HEK293 (cell line): ENCODE data around the gene CCR5AS.

Experiments used
- CTCF ChIA-PET: fragments of 350-600 bp; formaldehyde crosslinking; extraction: SDS; loops from one replicate; lab custom pipeline; 2021; ENCODE audit warnings: antibody characterized with exemption; lab: Yijun Ruan, JAX
- POLR2A ChIA-PET: fragments of 300-600 bp; formaldehyde crosslinking; extraction: SDS; loops from one replicate; lab custom pipeline; 2020; ENCODE audit warnings: antibody characterized with exemption, inconsistent platforms; lab: Yijun Ruan, JAX
- H3K27ac ChIP-seq: fragments of 200-500 bp; sonication (Bioruptor generic); 2 replicates; pipeline ENCODE4 v1.5.1; 2014; ENCODE audit warnings: low read depth, low read length, control low read depth, inconsistent platforms; ENCODE audit errors: extremely low read depth
- H3K36me3 ChIP-seq, 2 experiments: fragments of 200-500 bp in 1 of 2; sonication (Bioruptor generic) in 1 of 2; 1 replicate in 1 of 2; 2 replicates in 1 of 2; pipeline ENCODE4 v1.5.1; 2014 to 2017; ENCODE audit warnings: inconsistent platforms in 2 of 2, low read length in 2 of 2; ENCODE audit not compliant: control insufficient read depth in 2 of 2, insufficient read depth in 1 of 2
- H3K4me1 ChIP-seq: fragments of 200-500 bp; sonication (Bioruptor generic); 2 replicates; pipeline ENCODE4 v1.5.1; 2014; ENCODE audit warnings: mild to moderate bottlenecking, low read length, inconsistent platforms; ENCODE audit not compliant: control insufficient read depth, insufficient read depth
- H3K4me3 ChIP-seq: 2 replicates; pipeline ENCODE4 v1.5.1; 2011; ENCODE audit warnings: low read depth, mild to moderate bottlenecking, control low read depth, low read length, moderate library complexity
- H3K9me3 ChIP-seq: fragments of 200-500 bp; sonication (Bioruptor generic); 2 replicates; pipeline ENCODE4 v1.5.1; 2014; ENCODE audit warnings: low read depth, low read length, inconsistent platforms; ENCODE audit not compliant: control insufficient read depth, insufficient read depth
- OSR2 ChIP-seq: fragments of 450-650 bp; formaldehyde crosslinking; IDR thresholded peaks from 2 replicates; pipeline ENCODE4 v1.5.1; 2016; ENCODE audit warnings: missing biosample characterization, missing genetic modification characterization
- REST ChIP-seq: fragments of 450-650 bp; formaldehyde crosslinking; IDR thresholded peaks from 2 replicates; pipeline ENCODE4 v1.5.1; 2016; ENCODE audit warnings: missing biosample characterization, missing genetic modification characterization
- SCRT2 ChIP-seq: fragments of 450-650 bp; formaldehyde crosslinking; IDR thresholded peaks from 2 replicates; pipeline ENCODE4 v1.5.1; 2016; ENCODE audit warnings: missing biosample characterization, missing genetic modification characterization
- SP2 ChIP-seq: fragments of 450-650 bp; formaldehyde crosslinking; IDR thresholded peaks from 2 replicates; pipeline ENCODE4 v1.5.1; 2016; ENCODE audit warnings: missing biosample characterization, missing genetic modification characterization
- SP7 ChIP-seq: fragments of 450-650 bp; formaldehyde crosslinking; IDR thresholded peaks from 2 replicates; pipeline ENCODE4 v1.5.1; 2016; ENCODE audit warnings: missing biosample characterization, missing genetic modification characterization
- ZBTB1 ChIP-seq: fragments of 450-650 bp; formaldehyde crosslinking; IDR thresholded peaks from 2 replicates; pipeline ENCODE4 v1.5.1; 2016; ENCODE audit warnings: missing biosample characterization, missing genetic modification characterization
- ZNF19 ChIP-seq: fragments of 450-650 bp; formaldehyde crosslinking; IDR thresholded peaks from 2 replicates; pipeline ENCODE4; 2016; ENCODE audit warnings: missing biosample characterization, missing genetic modification characterization, low read depth
- ZNF202 ChIP-seq: fragments of 450-650 bp; formaldehyde crosslinking; IDR thresholded peaks from 2 replicates; pipeline ENCODE4 v1.5.1; 2016; ENCODE audit warnings: missing biosample characterization, missing genetic modification characterization, borderline replicate concordance
- ZNF266 ChIP-seq: fragments of 450-650 bp; formaldehyde crosslinking; IDR thresholded peaks from 2 replicates; pipeline ENCODE4 v1.5.1; 2016; ENCODE audit warnings: missing biosample characterization, missing genetic modification characterization, low read depth
- ZNF302 ChIP-seq: fragments of 450-650 bp; formaldehyde crosslinking; IDR thresholded peaks from 2 replicates; pipeline ENCODE4 v1.5.1; 2016; ENCODE audit warnings: missing biosample characterization, missing genetic modification characterization, low read depth
- ZNF324 ChIP-seq: fragments of 450-650 bp; formaldehyde crosslinking; IDR thresholded peaks from 2 replicates; pipeline ENCODE4 v1.5.1; 2016; ENCODE audit warnings: missing biosample characterization, missing genetic modification characterization
- ZNF341 ChIP-seq: fragments of 450-650 bp; formaldehyde crosslinking; IDR thresholded peaks from 2 replicates; pipeline ENCODE4; 2016; ENCODE audit warnings: low read depth, missing biosample characterization, missing genetic modification characterization
- ZNF426 ChIP-seq: fragments of 450-650 bp; formaldehyde crosslinking; IDR thresholded peaks from 2 replicates; pipeline ENCODE4 v1.5.1; 2017; ENCODE audit warnings: missing biosample characterization, missing genetic modification characterization, mild to moderate bottlenecking, inconsistent platforms, moderate library complexity
- ZNF48 ChIP-seq: fragments of 450-650 bp; formaldehyde crosslinking; IDR thresholded peaks from 2 replicates; pipeline ENCODE4 v1.5.1; 2016; ENCODE audit warnings: missing biosample characterization, missing genetic modification characterization
- ZNF596 ChIP-seq: fragments of 450-650 bp; IDR thresholded peaks from 2 replicates; pipeline ENCODE4 v1.5.0; 2018; ENCODE audit warnings: missing biosample characterization, mild to moderate bottlenecking, missing genetic modification characterization, moderate library complexity
- ZNF610 ChIP-seq: fragments of 450-650 bp; formaldehyde crosslinking; IDR thresholded peaks from 2 replicates; pipeline ENCODE4 v1.5.1; 2016; ENCODE audit warnings: missing biosample characterization, missing genetic modification characterization, borderline replicate concordance
- ZNF629 ChIP-seq: fragments of 450-650 bp; formaldehyde crosslinking; IDR thresholded peaks from 2 replicates; pipeline ENCODE4 v1.5.1; 2017; ENCODE audit warnings: missing biosample characterization, missing genetic modification characterization
- ZNF777 ChIP-seq: fragments of 450-650 bp; formaldehyde crosslinking; IDR thresholded peaks from 2 replicates; pipeline ENCODE4 v1.5.1; 2017; ENCODE audit warnings: missing biosample characterization, missing genetic modification characterization, borderline replicate concordance
- ZNF792 ChIP-seq: fragments of 450-650 bp; formaldehyde crosslinking; IDR thresholded peaks from 2 replicates; pipeline ENCODE4 v1.5.1; 2016; ENCODE audit warnings: missing biosample characterization, missing genetic modification characterization
- TF ChIP-seq, protein P1 (sequence below): fragments of 450-650 bp; formaldehyde crosslinking; IDR thresholded peaks from 2 replicates; pipeline ENCODE4 v1.5.1; 2016; ENCODE audit warnings: missing biosample characterization, missing genetic modification characterization
- TF ChIP-seq, protein P2 (sequence below): fragments of 450-650 bp; formaldehyde crosslinking; IDR thresholded peaks from 2 replicates; pipeline ENCODE4 v1.5.1; 2017; ENCODE audit warnings: missing biosample characterization, missing genetic modification characterization
- TF ChIP-seq, protein P3 (sequence below): fragments of 450-650 bp; formaldehyde crosslinking; optimal IDR thresholded peaks from 2 replicates; pipeline ENCODE3; 2016; ENCODE audit warnings: missing biosample characterization, mild to moderate bottlenecking, missing genetic modification characterization
- TF ChIP-seq, protein P4 (sequence below): fragments of 450-650 bp; IDR thresholded peaks from 2 replicates; pipeline ENCODE4 v1.5.1; 2018; ENCODE audit warnings: missing biosample characterization, missing genetic modification characterization

CCR5AS gene

GRCh38 chr3:46383211-46383950 lies 23.5 kb downstream of the CCR5AS start:
- ChIA-PET POLR2A (no interaction called here), CTCF (interaction anchor here (1.9 kb wide), 1 partner anchor 66 kb away, joined by 7 read pairs; no protein-coding TSS in a partner anchor)
- no peaks in the 10 kb centered on the region for H3K4me1 ChIP-seq

DNA sequence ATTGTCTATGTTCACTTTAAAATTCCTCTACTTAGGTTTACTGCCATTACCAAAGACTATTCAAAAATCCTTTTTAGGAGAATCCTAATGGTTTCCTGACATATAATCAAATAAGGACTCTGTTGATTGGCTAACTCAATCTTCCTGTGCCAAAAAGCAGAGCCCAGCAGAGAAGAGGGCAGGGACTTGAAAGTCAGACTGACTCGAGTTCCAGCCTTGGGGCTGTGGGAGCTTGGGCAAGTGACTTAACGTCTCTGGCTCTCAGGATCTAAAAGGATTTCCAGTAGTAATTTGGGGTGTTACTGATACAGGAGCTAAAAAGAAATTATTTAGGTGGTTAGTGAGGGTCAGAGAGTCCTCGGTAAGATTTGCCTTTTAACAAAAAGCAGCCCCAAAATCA lies 25.2 kb downstream of the CCR5AS start:
- Histone ChIP-seq H3K36me3 (no peaks in the 10 kb centered on the region), H3K4me1 (no peaks in the 10 kb centered on the region), H3K27ac (no peak overlapping the region), H3K9me3 (no peaks in the 10 kb centered on the region), H3K4me3 (no peak overlapping the region)
- POLR2A ChIA-PET, result no interaction called here
- CTCF ChIA-PET, result interaction anchor here (0.6 to 0.9 kb wide), 2 partner anchors 141 to 294 kb away, joined by 3 read pairs; no protein-coding TSS in a partner anchor
- TF ChIP-seq, protein P1, sequence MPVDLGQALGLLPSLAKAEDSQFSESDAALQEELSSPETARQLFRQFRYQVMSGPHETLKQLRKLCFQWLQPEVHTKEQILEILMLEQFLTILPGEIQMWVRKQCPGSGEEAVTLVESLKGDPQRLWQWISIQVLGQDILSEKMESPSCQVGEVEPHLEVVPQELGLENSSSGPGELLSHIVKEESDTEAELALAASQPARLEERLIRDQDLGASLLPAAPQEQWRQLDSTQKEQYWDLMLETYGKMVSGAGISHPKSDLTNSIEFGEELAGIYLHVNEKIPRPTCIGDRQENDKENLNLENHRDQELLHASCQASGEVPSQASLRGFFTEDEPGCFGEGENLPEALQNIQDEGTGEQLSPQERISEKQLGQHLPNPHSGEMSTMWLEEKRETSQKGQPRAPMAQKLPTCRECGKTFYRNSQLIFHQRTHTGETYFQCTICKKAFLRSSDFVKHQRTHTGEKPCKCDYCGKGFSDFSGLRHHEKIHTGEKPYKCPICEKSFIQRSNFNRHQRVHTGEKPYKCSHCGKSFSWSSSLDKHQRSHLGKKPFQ (tag by site-specific recombination), result no peak
- TF ChIP-seq, protein P2, sequence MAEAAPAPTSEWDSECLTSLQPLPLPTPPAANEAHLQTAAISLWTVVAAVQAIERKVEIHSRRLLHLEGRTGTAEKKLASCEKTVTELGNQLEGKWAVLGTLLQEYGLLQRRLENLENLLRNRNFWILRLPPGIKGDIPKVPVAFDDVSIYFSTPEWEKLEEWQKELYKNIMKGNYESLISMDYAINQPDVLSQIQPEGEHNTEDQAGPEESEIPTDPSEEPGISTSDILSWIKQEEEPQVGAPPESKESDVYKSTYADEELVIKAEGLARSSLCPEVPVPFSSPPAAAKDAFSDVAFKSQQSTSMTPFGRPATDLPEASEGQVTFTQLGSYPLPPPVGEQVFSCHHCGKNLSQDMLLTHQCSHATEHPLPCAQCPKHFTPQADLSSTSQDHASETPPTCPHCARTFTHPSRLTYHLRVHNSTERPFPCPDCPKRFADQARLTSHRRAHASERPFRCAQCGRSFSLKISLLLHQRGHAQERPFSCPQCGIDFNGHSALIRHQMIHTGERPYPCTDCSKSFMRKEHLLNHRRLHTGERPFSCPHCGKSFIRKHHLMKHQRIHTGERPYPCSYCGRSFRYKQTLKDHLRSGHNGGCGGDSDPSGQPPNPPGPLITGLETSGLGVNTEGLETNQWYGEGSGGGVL (tag by site-specific recombination), result no peak
- no peak for TF ChIP-seq ZNF341 (tag by site-specific recombination)
- TF ChIP-seq, protein P3, sequence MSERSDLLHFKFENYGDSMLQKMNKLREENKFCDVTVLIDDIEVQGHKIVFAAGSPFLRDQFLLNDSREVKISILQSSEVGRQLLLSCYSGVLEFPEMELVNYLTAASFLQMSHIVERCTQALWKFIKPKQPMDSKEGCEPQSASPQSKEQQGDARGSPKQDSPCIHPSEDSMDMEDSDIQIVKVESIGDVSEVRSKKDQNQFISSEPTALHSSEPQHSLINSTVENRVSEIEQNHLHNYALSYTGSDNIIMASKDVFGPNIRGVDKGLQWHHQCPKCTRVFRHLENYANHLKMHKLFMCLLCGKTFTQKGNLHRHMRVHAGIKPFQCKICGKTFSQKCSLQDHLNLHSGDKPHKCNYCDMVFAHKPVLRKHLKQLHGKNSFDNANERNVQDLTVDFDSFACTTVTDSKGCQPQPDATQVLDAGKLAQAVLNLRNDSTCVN (tag by site-specific recombination), result no peak
- no peak for TF ChIP-seq ZNF596 (tag by site-specific recombination)
- TF ChIP-seq ZNF266 (tag by site-specific recombination), result no peak
- no peak for TF ChIP-seq ZBTB1
- TF ChIP-seq SP7, result no peak

More at GRCh38 chr3:46383211-46383950, 23.5 kb downstream of the CCR5AS start:
- TF ChIP-seq ZNF302, result no peak
- no peak for TF ChIP-seq ZNF202
- TF ChIP-seq ZNF596 (tag by site-specific recombination), result no peak
- TF ChIP-seq ZNF629, result no peak
- TF ChIP-seq ZNF19, result no peak
- TF ChIP-seq, protein P4, sequence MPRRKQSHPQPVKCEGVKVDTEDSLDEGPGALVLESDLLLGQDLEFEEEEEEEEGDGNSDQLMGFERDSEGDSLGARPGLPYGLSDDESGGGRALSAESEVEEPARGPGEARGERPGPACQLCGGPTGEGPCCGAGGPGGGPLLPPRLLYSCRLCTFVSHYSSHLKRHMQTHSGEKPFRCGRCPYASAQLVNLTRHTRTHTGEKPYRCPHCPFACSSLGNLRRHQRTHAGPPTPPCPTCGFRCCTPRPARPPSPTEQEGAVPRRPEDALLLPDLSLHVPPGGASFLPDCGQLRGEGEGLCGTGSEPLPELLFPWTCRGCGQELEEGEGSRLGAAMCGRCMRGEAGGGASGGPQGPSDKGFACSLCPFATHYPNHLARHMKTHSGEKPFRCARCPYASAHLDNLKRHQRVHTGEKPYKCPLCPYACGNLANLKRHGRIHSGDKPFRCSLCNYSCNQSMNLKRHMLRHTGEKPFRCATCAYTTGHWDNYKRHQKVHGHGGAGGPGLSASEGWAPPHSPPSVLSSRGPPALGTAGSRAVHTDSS (tag by site-specific recombination), result no peak
- TF ChIP-seq ZNF426, result no peak
- no peak for TF ChIP-seq ZNF48 (tag by site-specific recombination)
- TF ChIP-seq ZNF777 (tag by site-specific recombination), result no peak
- no peak for TF ChIP-seq ZNF610 (tag by site-specific recombination)
- no peak for TF ChIP-seq REST (tag by site-specific recombination)
- no peak for TF ChIP-seq ZNF792 (tag by site-specific recombination)
- no peak for TF ChIP-seq ZNF324
- TF ChIP-seq, protein P3 (tag by site-specific recombination), result no peak
- no peak for TF ChIP-seq OSR2 (tag by site-specific recombination)
- no peak for TF ChIP-seq SP2 (tag by site-specific recombination)
- TF ChIP-seq SCRT2, result no peak
- Histone ChIP-seq H3K4me3 (no peak overlapping the region), H3K36me3 (no peaks in the 10 kb centered on the region), H3K27ac (no peak overlapping the region), H3K9me3 (no peaks in the 10 kb centered on the region)
